GM12872 (cell line): Measurements from ENCODE around the gene KYNU.

Source experiments
- TF ChIP-seq, protein P1 (sequence below): IDR thresholded peaks from 3 replicates; pipeline ENCODE4 v1.5.1; 2011; ENCODE audit warnings: low read depth, mild to moderate bottlenecking, low read length, moderate library complexity; ENCODE audit not compliant: insufficient read depth

KYNU gene

DNA sequence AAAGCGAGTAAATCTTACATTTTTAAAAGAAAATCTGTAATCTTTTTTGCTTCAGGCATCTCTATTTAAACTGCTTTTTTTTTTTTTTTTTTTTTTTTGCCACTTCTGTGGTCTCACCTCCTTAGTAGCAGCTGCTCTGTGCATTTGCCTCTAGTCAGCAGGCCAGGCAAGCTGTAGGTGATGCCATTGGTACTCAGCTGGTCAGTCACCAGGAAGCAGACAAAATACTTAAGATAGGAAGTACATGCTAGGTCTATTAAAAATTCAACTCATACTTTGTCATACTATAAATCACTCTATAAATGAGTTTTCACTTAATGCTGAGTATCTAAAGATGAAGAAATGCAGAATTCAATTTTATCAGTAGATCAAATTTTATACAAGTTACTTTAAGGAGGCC, 83.7 kb downstream of the KYNU start:
- TF ChIP-seq, protein P1, sequence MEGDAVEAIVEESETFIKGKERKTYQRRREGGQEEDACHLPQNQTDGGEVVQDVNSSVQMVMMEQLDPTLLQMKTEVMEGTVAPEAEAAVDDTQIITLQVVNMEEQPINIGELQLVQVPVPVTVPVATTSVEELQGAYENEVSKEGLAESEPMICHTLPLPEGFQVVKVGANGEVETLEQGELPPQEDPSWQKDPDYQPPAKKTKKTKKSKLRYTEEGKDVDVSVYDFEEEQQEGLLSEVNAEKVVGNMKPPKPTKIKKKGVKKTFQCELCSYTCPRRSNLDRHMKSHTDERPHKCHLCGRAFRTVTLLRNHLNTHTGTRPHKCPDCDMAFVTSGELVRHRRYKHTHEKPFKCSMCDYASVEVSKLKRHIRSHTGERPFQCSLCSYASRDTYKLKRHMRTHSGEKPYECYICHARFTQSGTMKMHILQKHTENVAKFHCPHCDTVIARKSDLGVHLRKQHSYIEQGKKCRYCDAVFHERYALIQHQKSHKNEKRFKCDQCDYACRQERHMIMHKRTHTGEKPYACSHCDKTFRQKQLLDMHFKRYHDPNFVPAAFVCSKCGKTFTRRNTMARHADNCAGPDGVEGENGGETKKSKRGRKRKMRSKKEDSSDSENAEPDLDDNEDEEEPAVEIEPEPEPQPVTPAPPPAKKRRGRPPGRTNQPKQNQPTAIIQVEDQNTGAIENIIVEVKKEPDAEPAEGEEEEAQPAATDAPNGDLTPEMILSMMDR: no peak

DNA sequence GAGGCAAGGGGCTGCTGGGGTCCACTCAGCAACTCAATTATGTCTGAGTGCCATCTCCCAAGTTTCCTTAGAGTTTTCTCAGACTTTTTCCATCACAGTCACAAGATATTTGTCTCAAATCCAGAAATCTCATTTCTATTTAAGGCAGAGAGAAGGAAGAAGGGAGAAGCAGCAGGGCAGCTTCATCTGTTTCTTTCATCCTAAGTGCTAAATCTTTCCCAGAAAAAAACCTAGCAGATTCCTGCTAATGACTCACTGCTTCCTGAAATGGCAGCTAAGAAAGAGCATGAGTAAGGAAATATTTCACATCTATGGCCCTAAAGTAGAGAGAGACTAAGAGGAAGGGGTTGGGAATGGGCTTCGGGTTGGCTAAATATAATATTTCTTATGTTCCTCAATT, 88.0 kb downstream of the KYNU start:
- TF ChIP-seq, protein P1: no peak

DNA sequence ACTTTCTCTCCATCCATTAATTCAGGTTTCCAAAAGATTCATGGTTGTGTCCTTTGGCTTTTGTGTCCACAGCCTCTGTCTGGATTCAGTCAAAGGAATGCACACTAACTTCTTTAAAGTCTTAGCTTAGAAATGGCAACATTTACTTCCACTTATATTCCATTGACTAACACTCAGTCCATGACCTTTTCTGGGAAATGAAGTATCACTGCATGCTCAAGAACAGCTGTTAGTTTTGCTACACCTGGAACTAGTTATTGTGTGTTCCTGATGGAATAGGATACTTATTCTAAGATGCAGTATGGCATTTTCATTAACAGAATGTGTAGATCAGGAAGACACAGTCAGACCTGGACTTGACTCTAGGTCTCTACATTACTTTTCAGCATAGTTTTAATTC, 88.8 kb downstream of the KYNU start:
- TF ChIP-seq, protein P1: no peak

DNA sequence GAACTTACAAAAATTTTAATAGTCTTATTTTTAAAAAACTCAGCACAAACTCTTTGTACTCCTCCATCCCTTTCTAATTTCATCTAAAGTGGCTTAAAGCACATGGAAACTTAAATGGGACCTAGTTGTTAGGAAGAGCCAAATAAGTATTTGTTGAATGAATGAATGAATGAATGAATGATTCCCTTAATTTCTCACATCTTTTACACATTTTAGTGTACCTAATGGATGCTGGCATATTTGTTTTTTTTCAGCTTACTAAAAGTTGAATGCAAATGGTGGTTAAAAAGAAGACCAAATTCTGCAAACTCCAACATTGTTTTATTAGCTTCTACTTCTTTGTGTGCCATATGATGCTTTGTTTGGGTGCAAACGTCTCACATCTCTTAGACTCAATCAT, 89.6 kb downstream of the KYNU start:
- TF ChIP-seq, protein P1: no peak

DNA sequence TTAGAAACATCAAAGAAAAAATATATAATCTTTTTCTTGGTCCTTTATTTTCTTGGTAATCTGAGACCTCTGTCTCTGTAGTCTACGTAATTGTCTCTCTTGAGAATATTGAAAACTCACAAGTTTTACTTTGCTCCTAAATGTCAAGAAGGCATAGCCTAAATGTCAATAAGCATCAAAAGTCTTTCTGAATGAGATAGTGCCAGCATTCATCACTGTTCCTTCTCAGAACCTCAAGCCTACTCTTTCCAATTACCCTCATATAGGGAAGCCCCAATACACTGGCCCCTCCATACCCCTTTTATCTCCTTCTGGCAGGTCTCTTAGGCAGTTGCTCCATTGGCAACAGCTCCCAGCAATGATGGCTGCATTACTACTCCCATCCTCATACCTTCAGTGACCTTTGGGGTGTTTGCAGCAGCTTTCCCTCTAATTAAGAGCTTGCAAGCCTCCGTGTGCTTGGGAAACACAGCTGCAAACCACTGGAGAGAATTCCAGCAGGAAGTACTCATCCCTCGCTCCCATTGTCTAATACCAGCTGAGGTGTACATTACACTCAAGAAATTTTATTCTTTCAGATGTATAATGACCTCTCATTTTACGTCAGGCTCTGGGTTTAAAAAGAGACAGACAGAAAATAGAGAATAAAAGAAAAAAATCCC, 95.8 kb downstream of the KYNU start:
- TF ChIP-seq, protein P1: no peak

DNA sequence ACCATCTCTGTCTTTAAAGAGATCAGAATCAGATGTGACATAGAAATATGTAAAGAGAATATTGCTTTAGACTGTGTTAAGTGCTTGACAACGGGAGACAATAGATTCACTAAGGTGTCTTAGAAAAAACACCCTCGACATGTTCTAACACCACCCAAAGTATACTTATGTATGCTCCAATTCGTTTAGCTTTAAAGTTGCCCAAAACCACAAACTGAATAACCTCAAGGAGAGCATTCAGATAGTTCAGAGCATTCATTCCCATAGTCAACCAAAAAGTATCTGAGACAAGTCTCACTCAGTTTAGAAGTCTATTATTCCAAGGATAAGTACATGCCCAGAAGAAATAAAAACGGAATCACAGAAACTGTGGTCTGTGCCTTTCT, 96.4 kb downstream of the KYNU start:
- TF ChIP-seq, protein P1: no peak

DNA sequence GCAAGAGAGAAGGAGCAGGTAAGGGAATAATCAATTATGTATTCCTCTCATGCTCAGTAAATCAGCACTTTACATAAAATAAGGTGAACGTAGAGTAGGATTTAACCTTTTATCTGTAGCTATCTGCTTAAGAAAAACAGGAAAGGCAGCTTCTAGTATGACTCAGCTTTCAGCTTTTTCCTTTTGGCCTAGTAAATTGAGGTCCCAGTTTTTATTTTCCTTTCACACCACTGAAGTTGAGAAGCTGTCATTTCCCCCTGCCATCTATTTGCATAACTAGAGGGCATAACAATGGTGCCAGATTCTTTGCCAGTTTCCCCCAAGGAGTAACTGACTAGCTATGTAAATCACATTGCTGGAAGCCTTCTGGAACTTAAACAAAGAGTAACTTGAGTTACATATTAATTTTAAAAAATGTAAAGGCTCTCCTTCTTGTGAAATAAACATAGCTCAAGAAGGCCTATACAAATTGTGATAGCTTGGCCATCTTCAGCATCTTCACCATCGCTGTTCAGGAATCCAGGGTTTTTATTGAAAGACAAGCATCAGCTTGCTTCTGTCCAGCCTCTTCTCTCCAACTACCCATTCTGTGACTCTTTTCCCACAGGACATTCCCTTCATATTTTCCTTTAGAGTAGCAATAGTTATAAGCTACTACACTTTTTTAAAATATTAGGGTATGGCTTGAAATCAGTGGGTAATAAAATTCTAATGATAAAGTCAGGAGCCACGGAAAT, 97.0 kb downstream of the KYNU start:
- TF ChIP-seq, protein P1: no peak
